Liver (tissue), 9 donors: ENCODE data around the gene TUBA1C. TPM values are rescaled to one million over a fixed set of nuclear protein-coding genes. Genes with fewer than 3 reads are reported as not detected.
A peak's percentile ranks its signal among the peaks of the same experiment; 100 is the strongest.

Source experiments
- DNase-seq: peaks from one replicate; pipeline ENCODE4 v3.0.0-alpha.2; 2017; ENCODE audit warnings: low spot score
- H3K27ac ChIP-seq, 2 donors: one replicate each; pipeline ENCODE4 v1.7.0; 2013; ENCODE audit warnings: inconsistent platforms in 2 of 2, low read length in 2 of 2, control low read depth in 1 of 2, low read depth in 1 of 2, mild to moderate bottlenecking in 1 of 2
- H3K27me3 ChIP-seq, 4 donors: one replicate each; pipeline versions ENCODE4 v1.6.1 to v1.7.0; 2013; ENCODE audit warnings: low read length in 3 of 4, inconsistent platforms in 1 of 4, mild to moderate bottlenecking in 1 of 4, moderate library complexity in 1 of 4; ENCODE audit not compliant: control insufficient read depth in 4 of 4, insufficient read depth in 4 of 4
- H3K36me3 ChIP-seq, 4 donors: one replicate each; pipeline versions ENCODE4 v1.6.1 to v1.7.0; 2013; ENCODE audit warnings: low read length in 3 of 4, mild to moderate bottlenecking in 3 of 4, low read depth in 1 of 4, moderate library complexity in 1 of 4; ENCODE audit not compliant: control insufficient read depth in 4 of 4, insufficient read depth in 3 of 4
- H3K4me1 ChIP-seq, 4 donors: one replicate each; pipeline versions ENCODE4 v1.6.1 to v1.7.0; 2013; ENCODE audit warnings: low read length in 3 of 4, mild to moderate bottlenecking in 3 of 4, moderate library complexity in 1 of 4; ENCODE audit not compliant: control insufficient read depth in 4 of 4, insufficient read depth in 4 of 4
- H3K4me3 ChIP-seq, 3 donors: one replicate each; pipeline versions ENCODE4 v1.6.1 to v1.7.0; 2013; ENCODE audit warnings: low read length in 3 of 3, control low read depth in 1 of 3, low read depth in 1 of 3, mild to moderate bottlenecking in 1 of 3
- H3K9ac ChIP-seq, 2 donors: one replicate each; pipeline ENCODE4 v1.7.0; 2013; ENCODE audit warnings: low read length in 2 of 2, mild to moderate bottlenecking in 2 of 2, moderate library complexity in 2 of 2, control low read depth in 1 of 2, low read depth in 1 of 2
- H3K9me3 ChIP-seq, 4 donors: one replicate each; pipeline versions ENCODE4 v1.6.1 to v1.7.0; 2013; ENCODE audit warnings: low read length in 3 of 4; ENCODE audit not compliant: control insufficient read depth in 4 of 4
- ATF3 ChIP-seq: IDR thresholded peaks from 2 replicates; pipeline ENCODE4 v1.6.1; 2016; ENCODE audit warnings: antibody characterized with exemption
- CTCF ChIP-seq: fragments of 150-350 bp; IDR thresholded peaks from 2 replicates; pipeline ENCODE4 v1.5.1; 2017; ENCODE audit warnings: improper control_type of control experiment, low read depth, low read length; ENCODE audit not compliant: missing input control
- EGR1 ChIP-seq, 2 donors: IDR thresholded peaks; 2 replicates each; pipeline ENCODE4 v1.6.1; 2016 to 2018; ENCODE audit warnings: antibody characterized with exemption in 2 of 2, low read depth in 2 of 2
- FOXA1 ChIP-seq: IDR thresholded peaks from 2 replicates; pipeline ENCODE4 v1.6.1; 2016; ENCODE audit warnings: antibody characterized with exemption
- FOXA2 ChIP-seq: IDR thresholded peaks from 2 replicates; pipeline ENCODE4 v1.6.1; 2016; ENCODE audit warnings: antibody characterized with exemption
- GABPA ChIP-seq, 2 donors: IDR thresholded peaks in 1 of 2; conservative IDR thresholded peaks in 1 of 2; 2 replicates each; pipeline ENCODE4 v1.6.1; 2016; ENCODE audit warnings: antibody characterized with exemption in 2 of 2, mild to moderate bottlenecking in 1 of 2, moderate library complexity in 1 of 2
- HNF4G ChIP-seq: IDR thresholded peaks from 2 replicates; pipeline ENCODE4 v1.6.1; 2016; ENCODE audit warnings: antibody characterized with exemption
- JUND ChIP-seq, 2 donors: IDR thresholded peaks; 2 replicates each; pipeline ENCODE4 v1.6.1; 2016; ENCODE audit warnings: antibody characterized with exemption in 2 of 2
- MAX ChIP-seq: IDR thresholded peaks from 2 replicates; pipeline ENCODE4 v1.6.1; 2016; ENCODE audit warnings: antibody characterized with exemption
- NR2F2 ChIP-seq: IDR thresholded peaks from 2 replicates; pipeline ENCODE4 v1.6.1; 2016; ENCODE audit warnings: antibody characterized with exemption
- RAD21 ChIP-seq, 2 donors: IDR thresholded peaks; 2 replicates each; pipeline ENCODE4 v1.6.1; 2016; ENCODE audit warnings: antibody characterized with exemption in 2 of 2, mild to moderate bottlenecking in 2 of 2
- RXRA ChIP-seq, 2 donors: IDR thresholded peaks; 2 replicates each; pipeline ENCODE4 v1.6.1; 2017 to 2018; ENCODE audit warnings: antibody characterized with exemption in 2 of 2, mild to moderate bottlenecking in 1 of 2
- SP1 ChIP-seq: IDR thresholded peaks from 2 replicates; pipeline ENCODE4 v1.6.1; 2018; ENCODE audit warnings: antibody characterized with exemption, mild to moderate bottlenecking
- TAF1 ChIP-seq: conservative IDR thresholded peaks from 2 replicates; pipeline ENCODE4 v1.6.1; 2016; ENCODE audit warnings: antibody characterized with exemption, mild to moderate bottlenecking
- YY1 ChIP-seq: IDR thresholded peaks from 2 replicates; pipeline ENCODE4 v1.6.1; 2016; ENCODE audit warnings: antibody characterized with exemption, mild to moderate bottlenecking
- ZBTB33 ChIP-seq: IDR thresholded peaks from 2 replicates; pipeline ENCODE4 v1.6.1; 2016; ENCODE audit warnings: antibody characterized with exemption
- WGBS: extraction: QIAGEN DNeasy Blood & Tissue Kit; methylation state at CpG from one replicate; pipeline ENCODE4 v1.1.7; 2013; 5-methylcytosine and 5-hydroxymethylcytosine counted together
- polyA plus RNA-seq, 2 donors: library from polyadenylated mRNA; stranded (reverse) in 1 of 2; unstranded in 1 of 2; fragments of 200-250 nt in 1 of 2; fragments of >200 nt in 1 of 2; fragmentation: Nextera tagmentation in 1 of 2; extraction: Ambion mirVana in 1 of 2; gene quantifications; one replicate each; pipeline versions ENCODE4 v1.2.1 to v1.2.3, GENCODE V29; 2013 to 2015
- total RNA-seq, 2 donors: library from RNA; depleted of rRNA; stranded (reverse); fragments of >200 nt; gene quantifications; one replicate each; pipeline ENCODE4 v1.2.3, GENCODE V29; 2014
- donor health status: healthy.
- donor health status: healthy.
- donor health status: healthy.
- donor health status: healthy.
- donor health status: healthy.

The TUBA1C gene
- total and polyA plus RNA-seq, 4 donors, result 54.6 to 162 (median 103) TPM

- Histone ChIP-seq H3K4me3 (peak overlapping the region; percentile 67 to 89 (median 70)), H3K36me3 (no peaks in the 10 kb centered on the region), H3K9me3 (no peaks in the 10 kb centered on the region), H3K4me1 (peaks cover 2 to 14% (median 10%) of the 10 kb centered on the region in 4 donors), H3K9ac (no peak overlapping the region), H3K27ac (no peak overlapping the region), H3K27me3 (no peaks in the 10 kb centered on the region)
- TF ChIP-seq TAF1 (no peak), ATF3 (no peak)
- 52% methylated on average over 12 of the region's 12 CpGs for WGBS
- no peak for DNase-seq
These were observed 57.5 kb downstream of the TUBA1C start for GRCh38 chr12:49322367-49322707.

- no peak within 1 kb of the TSS for H3K27ac ChIP-seq
These were observed 58.0 kb downstream of the TUBA1C start, which contains the start of gene TROAP for GRCh38 chr12:49322708-49323523. TSS of gene TROAP (plus strand) at chr12:49323255. CDS start at chr12:49323609, 354 bp downstream.

GRCh38 chr12:49323524-49324097 is 58.7 kb downstream of the TUBA1C start:
- H3K9ac ChIP-seq, result no peak overlapping the region
- H3K4me3 ChIP-seq, result peak overlapping the region in 2 of 3 donors; percentile 54 to 70
- WGBS, result 18% methylated on average over 19 of the region's 19 CpGs
- H3K4me1 ChIP-seq, result peaks cover 2 to 14% (median 10%) of the 10 kb centered on the region in 4 donors
- no peak overlapping the region for H3K27ac ChIP-seq
- no peak for DNase-seq
- no peaks in the 10 kb centered on the region for H3K36me3 ChIP-seq
- no peaks in the 10 kb centered on the region for H3K27me3 ChIP-seq
- no peaks in the 10 kb centered on the region for H3K9me3 ChIP-seq
- no peak for TF ChIP-seq SP1
- no peak for TF ChIP-seq HNF4G
- no peak for TF ChIP-seq FOXA2
- no peak for TF ChIP-seq NR2F2
- TF ChIP-seq RAD21 (IDR thresholded peaks at IDR 0.05), result no peak
- no peak for TF ChIP-seq JUND (IDR thresholded peaks at IDR 0.05)
- TF ChIP-seq CTCF, result no peak
- no peak for TF ChIP-seq FOXA1
- TF ChIP-seq ATF3, result no peak
- no peak for TF ChIP-seq TAF1
- no peak for TF ChIP-seq RXRA (IDR thresholded peaks at IDR 0.05)
- TF ChIP-seq EGR1 (IDR thresholded peaks at IDR 0.05; ENCODE audit: low read depth in 2 of 2), result no peak

More at GRCh38 chr12:49322708-49323523, 58.0 kb downstream of the TUBA1C start, which contains the start of gene TROAP:
- H3K27me3 ChIP-seq, result no peaks in the 10 kb centered on the region
- peak; percentile 95 for DNase-seq
- no peak for TF ChIP-seq NR2F2
- peak; percentile 94 for TF ChIP-seq SP1
- TF ChIP-seq MAX, result no peak
- no peak for TF ChIP-seq ATF3
- TF ChIP-seq HNF4G, result no peak
- TF ChIP-seq GABPA (IDR thresholded peaks at IDR 0.05 in 1 of 2, conservative IDR thresholded peaks at IDR 0.05 in 1 of 2), result peak in 1 of 2 donors; percentile 66
- peak; percentile 99 for TF ChIP-seq ZBTB33
- TF ChIP-seq YY1, result peak; percentile 93
- 2% methylated on average over 65 of the region's 65 CpGs for WGBS
- peaks cover 2 to 14% (median 10%) of the 10 kb centered on the region in 4 donors for H3K4me1 ChIP-seq
- H3K9me3 ChIP-seq, result no peaks in the 10 kb centered on the region
- no peak within 1 kb of the TSS for H3K9ac ChIP-seq
- H3K36me3 ChIP-seq, result no peaks in the 10 kb centered on the region
- H3K4me3 ChIP-seq, result peak within 1 kb of the TSS; percentile 67 to 89 (median 70)
